Measurements from ENCODE around the gene STAB2. TPM values are rescaled to one million over a fixed set of nuclear protein-coding genes. Genes with fewer than 3 reads are reported as not detected.

The STAB2 gene
- total and polyA plus RNA-seq, 7 experiments from 2014 or later, result not detected

DNA sequence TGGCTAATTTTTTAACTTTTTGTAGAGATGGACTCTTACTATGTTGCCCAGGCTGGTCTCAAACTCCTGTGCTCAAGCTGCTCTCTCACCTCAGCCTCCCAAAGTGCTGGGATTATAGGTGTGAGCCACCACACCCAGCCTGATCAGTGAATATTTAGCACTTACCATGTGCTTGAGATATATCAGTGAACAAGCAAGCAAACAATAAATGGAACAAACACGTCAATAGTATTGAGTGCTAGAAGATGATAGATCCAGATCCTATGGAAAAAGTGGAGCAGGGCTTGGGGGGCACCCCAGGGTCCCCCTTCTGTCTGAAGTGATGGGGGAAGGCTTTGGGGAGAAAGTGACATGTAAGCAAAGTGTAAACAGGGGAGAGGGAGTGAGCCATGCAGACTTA is 170.2 kb downstream of the STAB2 start:
- Histone ChIP-seq H3K27me3 (ENCODE audit: control insufficient read depth in 2 of 2, insufficient read depth in 2 of 2, low read length in 2 of 2) (no peaks in the 10 kb centered on the region), H3K4me3 (ENCODE audit: low read length) (no peak overlapping the region), H3K9me3 (ENCODE audit: control insufficient read depth in 2 of 3, low read length in 3 of 3) (no peaks in the 10 kb centered on the region), H3K4me1 (ENCODE audit: control insufficient read depth in 2 of 2, insufficient read depth in 2 of 2, low read length in 2 of 2) (no peaks in the 10 kb centered on the region), H3K27ac (ENCODE audit: low read depth, low read length) (no peak overlapping the region), H3K36me3 (ENCODE audit: control insufficient read depth in 2 of 3, insufficient read depth in 3 of 3, low read length in 3 of 3) (no peaks in the 10 kb centered on the region)
- ChIA-PET POLR2A (no interaction called here), CTCF (no interaction called here)
- intact Hi-C loops (cut with micrococcal nuclease), result no loop called here
- H3K36me3 Mint-ChIP-seq, result peaks cover 0 to 13% (median 0%) of the 10 kb centered on the region in 5 donors
- H3K4me3 Mint-ChIP-seq, result no peak overlapping the region
- DNase-seq (no peak), ATAC-seq (no peak)
- H3K27me3 Mint-ChIP-seq, result peaks cover 0 to 4% (median 0%) of the 10 kb centered on the region in 5 donors
- no peaks in the 10 kb centered on the region for H3K4me1 Mint-ChIP-seq
- no peaks in the 10 kb centered on the region for H3K9me3 Mint-ChIP-seq
- no peak overlapping the region for H3K27ac Mint-ChIP-seq

DNA sequence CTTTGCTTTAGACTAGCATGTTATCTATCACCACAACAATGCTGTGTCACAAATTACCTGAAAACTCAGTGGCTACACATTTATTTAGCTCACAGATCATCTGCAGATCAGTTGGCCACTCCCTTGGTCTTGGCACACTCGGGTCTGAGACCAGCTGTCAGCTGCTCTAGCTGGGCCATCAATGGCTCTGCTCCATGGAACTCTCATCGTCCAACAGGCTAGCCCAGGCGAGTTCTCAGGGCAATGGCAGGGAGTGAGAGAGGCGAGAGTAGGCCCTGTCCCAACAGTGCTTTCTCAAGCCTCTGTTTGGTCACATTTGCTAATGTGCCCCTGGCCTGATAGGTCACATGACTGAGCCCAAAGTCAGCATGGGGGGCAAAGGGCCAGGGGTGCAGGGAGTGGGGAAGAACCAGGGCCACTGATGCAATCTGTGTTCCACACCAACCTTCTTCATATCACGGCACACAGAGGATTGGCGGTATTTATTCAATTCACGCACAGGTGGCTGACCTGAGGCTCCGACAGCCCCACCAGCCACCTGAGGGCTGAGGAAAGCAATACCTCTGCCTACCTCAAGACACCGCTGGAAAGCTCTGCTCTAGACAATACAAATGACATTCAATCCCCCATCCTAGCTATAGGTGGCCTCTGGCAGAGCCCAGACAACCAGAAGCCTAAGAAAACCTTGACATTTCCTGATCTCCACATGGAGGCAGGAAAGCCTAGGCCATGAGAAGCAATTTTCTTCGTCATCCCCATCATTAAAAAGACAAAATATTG is 171.4 kb downstream of the STAB2 start:
- H3K27ac ChIP-seq (ENCODE audit: low read depth, low read length), result no peak overlapping the region
- DNase-seq (no peak), ATAC-seq (no peak)
- no peaks in the 10 kb centered on the region for H3K9me3 ChIP-seq (ENCODE audit: control insufficient read depth in 2 of 3, low read length in 3 of 3)
- Mint-ChIP-seq H3K27me3 (peaks cover 0 to 4% (median 0%) of the 10 kb centered on the region in 5 donors), H3K4me1 (no peaks in the 10 kb centered on the region), H3K36me3 (peaks cover 0 to 22% (median 3%) of the 10 kb centered on the region in 5 donors), H3K4me3 (no peak overlapping the region), H3K9me3 (no peaks in the 10 kb centered on the region), H3K27ac (no peak overlapping the region)
- no peaks in the 10 kb centered on the region for H3K36me3 ChIP-seq (ENCODE audit: control insufficient read depth in 2 of 3, insufficient read depth in 3 of 3, low read length in 3 of 3)
- intact Hi-C loops (cut with micrococcal nuclease), result no loop called here
- ChIA-PET POLR2A (no interaction called here), CTCF (interaction anchor here (0.6 kb wide), 1 partner anchor 146 kb away, joined by 4 read pairs; no protein-coding TSS in a partner anchor)
- no peak overlapping the region for H3K4me3 ChIP-seq (ENCODE audit: low read length)
- no peaks in the 10 kb centered on the region for H3K27me3 ChIP-seq (ENCODE audit: control insufficient read depth in 2 of 2, insufficient read depth in 2 of 2, low read length in 2 of 2)
- no peaks in the 10 kb centered on the region for H3K4me1 ChIP-seq (ENCODE audit: control insufficient read depth in 2 of 2, insufficient read depth in 2 of 2, low read length in 2 of 2)

DNA sequence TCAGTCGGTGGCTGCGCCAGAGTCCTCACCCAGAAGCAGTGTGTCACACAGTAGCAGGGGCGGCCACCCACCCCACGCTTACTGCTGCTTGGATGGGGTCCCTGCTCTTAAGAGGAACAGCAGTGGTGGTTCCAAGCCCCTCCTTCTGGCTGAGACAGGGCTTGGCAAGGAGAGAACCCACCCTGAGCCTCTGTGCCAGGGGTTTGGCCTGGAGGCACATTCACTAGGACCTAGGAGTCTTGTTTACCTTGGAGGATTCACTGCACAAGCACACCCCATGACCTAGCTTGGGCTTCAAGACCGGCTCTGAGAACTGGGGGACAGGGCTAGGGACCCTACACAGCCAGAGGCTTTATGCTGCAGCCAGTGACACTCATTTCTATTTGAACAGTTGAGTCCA is 175.4 kb downstream of the STAB2 start:
- no peak overlapping the region for H3K4me3 ChIP-seq (ENCODE audit: low read length)
- no peaks in the 10 kb centered on the region for H3K4me1 ChIP-seq (ENCODE audit: control insufficient read depth in 2 of 2, insufficient read depth in 2 of 2, low read length in 2 of 2)
- DNase-seq (no peak), ATAC-seq (no peak)
- H3K27ac Mint-ChIP-seq, result no peak overlapping the region
- CTCF ChIA-PET, result no interaction called here
- H3K9me3 ChIP-seq (ENCODE audit: control insufficient read depth in 2 of 3, low read length in 3 of 3), result no peaks in the 10 kb centered on the region
- H3K36me3 ChIP-seq (ENCODE audit: control insufficient read depth in 2 of 3, insufficient read depth in 3 of 3, low read length in 3 of 3), result no peaks in the 10 kb centered on the region
- POLR2A ChIA-PET, result no interaction called here
- intact Hi-C loops (cut with micrococcal nuclease), result no loop called here
- no peak overlapping the region for H3K4me3 Mint-ChIP-seq
- peaks cover 0 to 36% (median 11%) of the 10 kb centered on the region in 5 donors for H3K36me3 Mint-ChIP-seq
- H3K27ac ChIP-seq (ENCODE audit: low read depth, low read length), result no peak overlapping the region
- no peaks in the 10 kb centered on the region for H3K27me3 Mint-ChIP-seq
- H3K27me3 ChIP-seq (ENCODE audit: control insufficient read depth in 2 of 2, insufficient read depth in 2 of 2, low read length in 2 of 2), result no peaks in the 10 kb centered on the region
- H3K4me1 Mint-ChIP-seq, result no peaks in the 10 kb centered on the region
- no peaks in the 10 kb centered on the region for H3K9me3 Mint-ChIP-seq

DNA sequence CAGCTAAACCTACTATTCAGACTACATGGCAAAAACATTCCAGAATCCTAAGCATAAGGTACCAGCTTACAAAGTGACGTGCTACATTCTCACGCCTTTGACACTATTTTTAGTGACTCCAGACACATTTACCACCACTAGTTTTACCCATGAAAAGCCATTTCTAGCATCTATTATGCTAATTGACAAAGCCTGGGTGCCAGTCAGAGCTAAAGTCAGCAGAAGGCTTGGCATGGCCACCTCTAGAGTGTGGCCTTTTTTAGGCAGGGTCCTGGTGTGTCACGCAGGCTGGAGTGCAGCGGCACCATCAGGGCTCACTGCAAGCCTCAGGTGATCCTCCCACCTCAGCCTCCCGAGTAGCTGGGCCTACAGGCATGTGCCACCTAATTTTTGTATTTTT is 178.2 kb downstream of the STAB2 start:
- ATAC-seq, result no peak
- CTCF ChIA-PET, result no interaction called here

DNA sequence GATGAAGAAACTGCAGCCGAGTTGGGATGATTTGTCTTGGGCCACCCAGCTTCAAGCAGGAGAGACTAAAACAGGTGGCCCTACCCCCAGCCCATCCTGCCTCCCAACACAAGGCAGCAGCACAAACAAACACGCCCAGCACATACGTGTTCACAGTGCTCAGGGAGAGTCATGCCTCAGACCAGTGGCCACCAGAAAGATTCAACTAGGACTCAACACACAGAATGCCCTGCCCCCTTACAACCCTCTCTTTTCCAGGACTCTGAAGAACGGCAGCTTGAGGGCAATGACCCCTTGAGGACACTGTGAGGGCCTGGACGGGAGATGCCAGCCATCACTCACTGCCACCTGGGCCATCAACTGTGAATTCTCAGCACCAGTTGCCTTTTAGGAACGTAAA is 179.0 kb downstream of the STAB2 start:
- no peak overlapping the region for H3K4me3 ChIP-seq (ENCODE audit: low read length)
- peaks cover 0 to 40% (median 11%) of the 10 kb centered on the region in 5 donors for H3K36me3 Mint-ChIP-seq
- no peaks in the 10 kb centered on the region for H3K27me3 ChIP-seq (ENCODE audit: control insufficient read depth in 2 of 2, insufficient read depth in 2 of 2, low read length in 2 of 2)
- no peak overlapping the region for H3K4me3 Mint-ChIP-seq
- no peaks in the 10 kb centered on the region for H3K9me3 ChIP-seq (ENCODE audit: control insufficient read depth in 2 of 3, low read length in 3 of 3)
- ATAC-seq (no peak), DNase-seq (no peak)
- H3K27ac ChIP-seq (ENCODE audit: low read depth, low read length), result no peak overlapping the region
- intact Hi-C loops (cut with micrococcal nuclease), result no loop called here
- no peaks in the 10 kb centered on the region for H3K36me3 ChIP-seq (ENCODE audit: control insufficient read depth in 2 of 3, insufficient read depth in 3 of 3, low read length in 3 of 3)
- no peak overlapping the region for H3K27ac Mint-ChIP-seq
- ChIA-PET CTCF (no interaction called here), POLR2A (interaction anchor here (0.6 kb wide), 1 partner anchor 11 kb away, joined by 3 read pairs; no protein-coding TSS in a partner anchor)
- H3K4me1 Mint-ChIP-seq, result no peaks in the 10 kb centered on the region
- no peaks in the 10 kb centered on the region for H3K4me1 ChIP-seq (ENCODE audit: control insufficient read depth in 2 of 2, insufficient read depth in 2 of 2, low read length in 2 of 2)
- H3K27me3 Mint-ChIP-seq, result no peaks in the 10 kb centered on the region
- no peaks in the 10 kb centered on the region for H3K9me3 Mint-ChIP-seq

More for the DNA sequence above, 178.2 kb downstream of the STAB2 start:
- DNase-seq, result no peak
- intact Hi-C loops (cut with micrococcal nuclease), result no loop called here
- Mint-ChIP-seq H3K27ac (no peak overlapping the region), H3K9me3 (no peaks in the 10 kb centered on the region), H3K27me3 (no peaks in the 10 kb centered on the region), H3K4me3 (no peak overlapping the region), H3K4me1 (no peaks in the 10 kb centered on the region), H3K36me3 (peaks cover 0 to 37% (median 11%) of the 10 kb centered on the region in 5 donors)
- H3K9me3 ChIP-seq (ENCODE audit: control insufficient read depth in 2 of 3, low read length in 3 of 3), result no peaks in the 10 kb centered on the region
- H3K27me3 ChIP-seq (ENCODE audit: control insufficient read depth in 2 of 2, insufficient read depth in 2 of 2, low read length in 2 of 2), result no peaks in the 10 kb centered on the region
- no peaks in the 10 kb centered on the region for H3K4me1 ChIP-seq (ENCODE audit: control insufficient read depth in 2 of 2, insufficient read depth in 2 of 2, low read length in 2 of 2)
- no peak overlapping the region for H3K4me3 ChIP-seq (ENCODE audit: low read length)
- H3K27ac ChIP-seq (ENCODE audit: low read depth, low read length), result no peak overlapping the region
- no peaks in the 10 kb centered on the region for H3K36me3 ChIP-seq (ENCODE audit: control insufficient read depth in 2 of 3, insufficient read depth in 3 of 3, low read length in 3 of 3)
- POLR2A ChIA-PET, result interaction anchor here (0.6 kb wide), 1 partner anchor 10 kb away, joined by 3 read pairs; no protein-coding TSS in a partner anchor

DNA sequence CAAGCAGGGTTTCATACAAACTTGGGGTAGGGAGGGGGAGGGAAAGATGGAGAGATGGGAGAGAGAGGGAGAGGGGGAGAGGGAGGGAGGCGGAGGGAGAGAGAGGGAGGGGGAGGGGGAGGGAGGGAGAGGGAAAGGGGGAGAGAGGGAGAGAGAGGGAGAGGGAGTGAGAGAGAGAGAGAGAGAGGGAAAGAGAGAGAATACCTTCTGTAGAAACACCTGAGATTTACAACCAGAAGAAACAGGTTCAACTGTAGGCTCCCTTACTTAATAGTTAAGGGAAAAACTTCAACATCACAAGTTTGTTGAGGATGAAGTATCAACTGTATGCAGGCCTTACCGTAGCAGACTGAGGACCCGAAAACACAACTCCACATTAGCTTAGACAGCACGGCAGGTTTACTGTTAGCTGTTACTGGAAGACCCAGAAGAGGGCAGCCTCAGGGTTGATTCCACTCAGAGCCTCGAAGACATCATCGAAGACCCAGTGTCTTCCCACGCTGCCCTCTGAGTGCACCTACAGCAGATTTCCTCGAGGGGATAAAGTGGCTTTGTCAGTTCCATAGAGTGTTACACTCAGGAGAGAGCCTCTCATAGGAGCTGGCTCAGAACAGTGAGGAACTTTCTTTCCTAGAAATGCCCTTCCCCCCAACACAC is 181.5 kb downstream of the STAB2 start:
- no peak overlapping the region for H3K4me3 ChIP-seq (ENCODE audit: low read length)
- Mint-ChIP-seq H3K27ac (no peak overlapping the region), H3K27me3 (no peaks in the 10 kb centered on the region), H3K4me3 (no peak overlapping the region), H3K9me3 (no peaks in the 10 kb centered on the region), H3K4me1 (no peaks in the 10 kb centered on the region), H3K36me3 (peaks cover 0 to 35% (median 9%) of the 10 kb centered on the region in 5 donors)
- intact Hi-C loops (cut with micrococcal nuclease), result no loop called here
- no peaks in the 10 kb centered on the region for H3K9me3 ChIP-seq (ENCODE audit: control insufficient read depth in 2 of 3, low read length in 3 of 3)
- no peaks in the 10 kb centered on the region for H3K36me3 ChIP-seq (ENCODE audit: control insufficient read depth in 2 of 3, insufficient read depth in 3 of 3, low read length in 3 of 3)
- H3K27ac ChIP-seq (ENCODE audit: low read depth, low read length), result no peak overlapping the region
- POLR2A ChIA-PET, result no interaction called here
- ATAC-seq (no peak), DNase-seq (no peak)
- H3K27me3 ChIP-seq (ENCODE audit: control insufficient read depth in 2 of 2, insufficient read depth in 2 of 2, low read length in 2 of 2), result no peaks in the 10 kb centered on the region
- no peaks in the 10 kb centered on the region for H3K4me1 ChIP-seq (ENCODE audit: control insufficient read depth in 2 of 2, insufficient read depth in 2 of 2, low read length in 2 of 2)
- CTCF ChIA-PET, result no interaction called here
